Smooth muscle cell (in vitro differentiated cells): ENCODE measurements around the gene ZNF536. TPM values are rescaled to one million over a fixed set of nuclear protein-coding genes. Genes with fewer than 3 reads are reported as not detected.

Experiments used
- DNase-seq: peaks from one replicate; lab custom pipeline; 2025; ENCODE audit not compliant: unreplicated experiment; lab: John Stamatoyannopoulos, UW
- H2AFZ ChIP-seq: fragments of 200-600 bp; sonication (generic); 2 replicates; pipeline ENCODE4 v1.6.0; 2016; ENCODE audit warnings: antibody characterized with exemption, low read depth, mild to moderate bottlenecking
- H3F3A ChIP-seq: fragments of 200-600 bp; sonication (generic); 2 replicates; pipeline ENCODE4 v1.6.0; 2017; ENCODE audit warnings: antibody characterized with exemption, low read depth
- H3K27ac ChIP-seq: fragments of 200-600 bp; sonication (generic); 2 replicates; pipeline ENCODE4 v1.5.1; 2016; ENCODE audit warnings: low read depth, mild to moderate bottlenecking
- H3K27me3 ChIP-seq: fragments of 200-600 bp; sonication (generic); 2 replicates; pipeline ENCODE4 v1.6.1; 2016; ENCODE audit warnings: low read depth, mild to moderate bottlenecking
- H3K36me3 ChIP-seq: fragments of 200-600 bp; sonication (generic); 2 replicates; pipeline ENCODE4 v1.5.1; 2016; ENCODE audit warnings: low read depth
- H3K4me1 ChIP-seq: fragments of 200-600 bp; sonication (generic); 2 replicates; pipeline ENCODE4 v1.5.1; 2016; ENCODE audit warnings: low read depth
- H3K4me2 ChIP-seq: fragments of 200-600 bp; sonication (generic); 2 replicates; pipeline ENCODE4 v1.6.0; 2016; ENCODE audit warnings: mild to moderate bottlenecking
- H3K4me3 ChIP-seq: fragments of 200-600 bp; sonication (generic); 2 replicates; pipeline ENCODE4 v1.5.1; 2016; ENCODE audit warnings: mild to moderate bottlenecking
- H3K79me2 ChIP-seq: fragments of 200-600 bp; sonication (generic); 2 replicates; pipeline ENCODE4 v1.6.0; 2016; ENCODE audit warnings: low read depth, mild to moderate bottlenecking
- H3K9ac ChIP-seq: fragments of 200-600 bp; sonication (generic); 2 replicates; pipeline ENCODE4 v1.6.0; 2016; ENCODE audit warnings: low read depth
- H3K9me3 ChIP-seq: fragments of 200-600 bp; sonication (generic); replicated peaks from 2 replicates; pipeline ENCODE4 v1.5.1; 2016; ENCODE audit warnings: low read depth
- H4K20me1 ChIP-seq: fragments of 200-600 bp; sonication (generic); 2 replicates; pipeline ENCODE4 v1.6.0; 2016; ENCODE audit warnings: low read depth
- WGBS: methylation state at CpG from one replicate; pipeline ENCODE4 v1.1.7; 2016; ENCODE audit warnings: low lambda C conversion rate; 5-methylcytosine and 5-hydroxymethylcytosine counted together
- polyA plus RNA-seq: library from polyadenylated mRNA; unstranded; fragments of >200 nt; fragmentation: Nextera tagmentation; extraction: Ambion mirVana; gene quantifications from 2 replicates; pipeline ENCODE4 v1.2.1, GENCODE V29; 2016
- total RNA-seq: library from RNA; depleted of rRNA; stranded (reverse); fragments of >200 nt; gene quantifications from 2 replicates; pipeline ENCODE4 v1.2.3, GENCODE V29; 2014
- TF ChIP-seq, protein P1 (sequence below): fragments of 200-600 bp; sonication (generic); IDR thresholded peaks from 2 replicates; pipeline ENCODE4 v1.5.1; 2017; ENCODE audit warnings: borderline replicate concordance, mild to moderate bottlenecking, antibody characterized with exemption; ENCODE audit not compliant: insufficient read depth, poor library complexity, severe bottlenecking

The ZNF536 gene
- total and polyA plus RNA-seq, 2 experiments from 2014 or later: not detected

DNA sequence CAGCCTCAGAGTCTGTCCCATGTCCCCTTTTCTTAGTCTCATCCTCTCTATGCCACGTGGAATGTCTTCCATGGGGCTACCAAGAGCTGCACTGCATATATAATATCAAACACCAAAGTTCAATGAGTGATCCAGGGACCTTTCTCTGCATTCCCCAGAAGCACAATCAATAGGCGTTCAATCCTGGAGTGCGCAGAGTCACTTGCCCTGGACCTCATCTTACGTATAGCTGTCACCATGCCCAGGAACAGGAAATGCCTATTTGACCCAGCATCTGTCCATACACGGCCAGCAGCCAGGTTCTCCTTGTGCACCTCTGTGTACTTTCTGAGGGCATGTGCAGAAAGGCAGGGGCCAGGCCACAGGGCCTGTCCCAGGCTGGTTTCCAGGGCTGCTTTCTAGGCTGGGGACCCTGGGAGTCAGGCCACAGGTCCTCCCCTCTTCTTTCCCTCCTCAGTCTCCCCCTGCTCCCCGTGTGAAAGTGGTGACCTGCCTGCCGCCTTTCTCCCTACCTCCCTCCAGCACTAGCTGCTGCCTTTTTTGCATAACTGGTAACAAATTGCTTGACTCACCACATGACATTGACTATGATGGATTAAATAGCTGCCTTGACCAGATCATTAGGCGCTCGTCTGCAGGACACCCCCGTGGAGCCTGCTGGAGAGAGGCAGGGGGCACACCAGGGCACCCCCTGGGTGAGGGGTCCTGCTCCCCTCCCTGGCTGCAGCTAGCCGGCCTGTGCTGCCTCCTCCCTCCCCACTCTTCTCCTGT, 222.0 kb downstream of the ZNF536 start:
- H3K4me1 ChIP-seq: no peaks in the 10 kb centered on the region
- H3K27me3 ChIP-seq: peaks cover 15% of the 10 kb centered on the region
- H3K9me3 ChIP-seq: no peaks in the 10 kb centered on the region
- TF ChIP-seq, protein P1, sequence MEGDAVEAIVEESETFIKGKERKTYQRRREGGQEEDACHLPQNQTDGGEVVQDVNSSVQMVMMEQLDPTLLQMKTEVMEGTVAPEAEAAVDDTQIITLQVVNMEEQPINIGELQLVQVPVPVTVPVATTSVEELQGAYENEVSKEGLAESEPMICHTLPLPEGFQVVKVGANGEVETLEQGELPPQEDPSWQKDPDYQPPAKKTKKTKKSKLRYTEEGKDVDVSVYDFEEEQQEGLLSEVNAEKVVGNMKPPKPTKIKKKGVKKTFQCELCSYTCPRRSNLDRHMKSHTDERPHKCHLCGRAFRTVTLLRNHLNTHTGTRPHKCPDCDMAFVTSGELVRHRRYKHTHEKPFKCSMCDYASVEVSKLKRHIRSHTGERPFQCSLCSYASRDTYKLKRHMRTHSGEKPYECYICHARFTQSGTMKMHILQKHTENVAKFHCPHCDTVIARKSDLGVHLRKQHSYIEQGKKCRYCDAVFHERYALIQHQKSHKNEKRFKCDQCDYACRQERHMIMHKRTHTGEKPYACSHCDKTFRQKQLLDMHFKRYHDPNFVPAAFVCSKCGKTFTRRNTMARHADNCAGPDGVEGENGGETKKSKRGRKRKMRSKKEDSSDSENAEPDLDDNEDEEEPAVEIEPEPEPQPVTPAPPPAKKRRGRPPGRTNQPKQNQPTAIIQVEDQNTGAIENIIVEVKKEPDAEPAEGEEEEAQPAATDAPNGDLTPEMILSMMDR: no peak
- H3F3A ChIP-seq: no peaks in the 10 kb centered on the region
- 63% methylated on average over 11 of the region's 11 CpGs for WGBS
- H3K79me2 ChIP-seq: no peaks in the 10 kb centered on the region
- no peak for DNase-seq
- no peak overlapping the region for H3K4me3 ChIP-seq
- H4K20me1 ChIP-seq: no peaks in the 10 kb centered on the region
- no peak overlapping the region for H2AFZ ChIP-seq
- H3K9ac ChIP-seq: no peak overlapping the region
- H3K4me2 ChIP-seq: no peak overlapping the region
- no peak overlapping the region for H3K27ac ChIP-seq
- H3K36me3 ChIP-seq: no peaks in the 10 kb centered on the region

GRCh38 chr19:30596268-30596667, 224.1 kb downstream of the ZNF536 start:
- 80% methylated on average over 6 of the region's 6 CpGs for WGBS
- TF ChIP-seq, protein P1: no peak
- Histone ChIP-seq H3K9me3 (no peaks in the 10 kb centered on the region), H3K4me3 (no peak overlapping the region), H3K36me3 (no peaks in the 10 kb centered on the region), H3F3A (no peaks in the 10 kb centered on the region), H3K79me2 (no peaks in the 10 kb centered on the region), H3K9ac (no peak overlapping the region), H4K20me1 (no peaks in the 10 kb centered on the region), H3K27me3 (peaks cover 15% of the 10 kb centered on the region), H2AFZ (no peak overlapping the region), H3K27ac (no peak overlapping the region), H3K4me2 (no peak overlapping the region), H3K4me1 (no peaks in the 10 kb centered on the region)
- no peak for DNase-seq

DNA sequence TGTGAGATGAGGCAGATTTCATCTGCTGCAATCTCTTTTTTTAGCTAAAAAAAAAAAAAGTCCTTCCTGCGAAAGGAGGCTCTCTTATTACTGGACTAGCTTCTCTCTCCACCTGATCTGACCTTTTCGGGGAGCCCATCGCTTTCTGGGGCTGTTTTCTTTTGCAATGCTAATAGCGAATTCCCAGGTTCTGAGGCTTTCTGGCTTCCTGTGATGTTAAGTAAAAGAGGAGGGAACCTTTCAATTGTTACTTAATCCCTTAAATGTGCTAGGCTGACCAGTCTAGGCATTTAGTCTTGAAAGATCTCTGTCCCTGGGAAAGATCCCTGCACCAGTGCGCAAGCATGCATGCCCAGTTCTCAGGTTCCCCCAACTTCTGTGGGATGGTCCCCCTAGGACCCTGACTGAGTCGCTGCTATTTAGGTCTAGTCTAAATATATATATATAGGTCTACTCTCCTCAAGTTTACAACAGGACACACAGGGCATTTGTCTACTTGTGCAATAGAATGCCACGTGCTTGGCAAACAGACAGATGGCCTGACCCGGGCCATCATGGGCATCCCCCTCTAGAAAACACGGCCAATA, 224.7 kb downstream of the ZNF536 start:
- Histone ChIP-seq H2AFZ (no peak overlapping the region), H3K4me1 (no peaks in the 10 kb centered on the region), H3K4me3 (no peak overlapping the region), H4K20me1 (no peaks in the 10 kb centered on the region), H3F3A (no peaks in the 10 kb centered on the region), H3K27me3 (peaks cover 15% of the 10 kb centered on the region), H3K4me2 (no peak overlapping the region), H3K9ac (no peak overlapping the region), H3K9me3 (no peaks in the 10 kb centered on the region), H3K36me3 (no peaks in the 10 kb centered on the region), H3K79me2 (no peaks in the 10 kb centered on the region), H3K27ac (no peak overlapping the region)
- TF ChIP-seq, protein P1: no peak
- 27% methylated on average over 9 of the region's 9 CpGs for WGBS
- DNase-seq: no peak

GRCh38 chr19:30598688-30599087, 226.5 kb downstream of the ZNF536 start:
- H3K4me1 ChIP-seq: no peaks in the 10 kb centered on the region

More at GRCh38 chr19:30598688-30599087, 226.5 kb downstream of the ZNF536 start:
- Histone ChIP-seq H4K20me1 (no peaks in the 10 kb centered on the region), H3K9me3 (no peaks in the 10 kb centered on the region), H3F3A (no peaks in the 10 kb centered on the region), H3K79me2 (no peaks in the 10 kb centered on the region), H3K4me2 (no peak overlapping the region), H3K27ac (no peak overlapping the region), H2AFZ (no peak overlapping the region), H3K4me3 (no peak overlapping the region), H3K36me3 (no peaks in the 10 kb centered on the region), H3K9ac (no peak overlapping the region), H3K27me3 (peaks cover 15% of the 10 kb centered on the region)
- TF ChIP-seq, protein P1: no peak
- no peak for DNase-seq
